Stomach (tissue), 4 donors: ENCODE data around the gene PRKCA.

Experiments used
- EP300 ChIP-seq: sonication (generic); formaldehyde crosslinking; IDR thresholded peaks from one replicate; pipeline ENCODE4 v1.6.1; 2017; ENCODE audit warnings: antibody characterized with exemption
- POLR2A ChIP-seq, 4 donors: fragments of 450-650 bp; IDR thresholded peaks; one replicate each; pipeline ENCODE4 v1.6.1; 2016; ENCODE audit warnings: antibody characterized with exemption in 4 of 4, control low read depth in 2 of 4, mild to moderate bottlenecking in 1 of 4, moderate library complexity in 1 of 4
- POLR2AphosphoS5 ChIP-seq, 3 donors: sonication (generic); formaldehyde crosslinking; IDR thresholded peaks; one replicate each; pipeline ENCODE4 v1.6.1; 2016; ENCODE audit warnings: antibody characterized with exemption in 3 of 3
- TF ChIP-seq, protein P1 (sequence below), 7 experiments: fragments of 450-650 bp in 4 of 7; fragments of 200-600 bp in 3 of 7; sonication (generic) in 3 of 7; IDR thresholded peaks; one replicate each; pipeline ENCODE4 v1.5.1; 2016 to 2019; ENCODE audit warnings: antibody characterized with exemption in 7 of 7, control low read depth in 2 of 7, mild to moderate bottlenecking in 1 of 7

- TF ChIP-seq, protein P1, sequence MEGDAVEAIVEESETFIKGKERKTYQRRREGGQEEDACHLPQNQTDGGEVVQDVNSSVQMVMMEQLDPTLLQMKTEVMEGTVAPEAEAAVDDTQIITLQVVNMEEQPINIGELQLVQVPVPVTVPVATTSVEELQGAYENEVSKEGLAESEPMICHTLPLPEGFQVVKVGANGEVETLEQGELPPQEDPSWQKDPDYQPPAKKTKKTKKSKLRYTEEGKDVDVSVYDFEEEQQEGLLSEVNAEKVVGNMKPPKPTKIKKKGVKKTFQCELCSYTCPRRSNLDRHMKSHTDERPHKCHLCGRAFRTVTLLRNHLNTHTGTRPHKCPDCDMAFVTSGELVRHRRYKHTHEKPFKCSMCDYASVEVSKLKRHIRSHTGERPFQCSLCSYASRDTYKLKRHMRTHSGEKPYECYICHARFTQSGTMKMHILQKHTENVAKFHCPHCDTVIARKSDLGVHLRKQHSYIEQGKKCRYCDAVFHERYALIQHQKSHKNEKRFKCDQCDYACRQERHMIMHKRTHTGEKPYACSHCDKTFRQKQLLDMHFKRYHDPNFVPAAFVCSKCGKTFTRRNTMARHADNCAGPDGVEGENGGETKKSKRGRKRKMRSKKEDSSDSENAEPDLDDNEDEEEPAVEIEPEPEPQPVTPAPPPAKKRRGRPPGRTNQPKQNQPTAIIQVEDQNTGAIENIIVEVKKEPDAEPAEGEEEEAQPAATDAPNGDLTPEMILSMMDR (IDR thresholded peaks at IDR 0.05): no peak
- TF ChIP-seq POLR2A (IDR thresholded peaks at IDR 0.05): no peak
- TF ChIP-seq POLR2AphosphoS5 (IDR thresholded peaks at IDR 0.05): no peak
- TF ChIP-seq EP300: no peak
Measured at GRCh38 chr17:66654764-66655163, 352.4 kb downstream of the PRKCA start.
